Pancreas (tissue), 10 donors: ENCODE results near the gene ASB2. TPM values are rescaled to one million over a fixed set of nuclear protein-coding genes. Genes with fewer than 3 reads are reported as not detected.

Experiments
- ATAC-seq, 4 donors: fragments of 200-7000 bp; cut with Tn5 transposase; one replicate each; pipeline versions ENCODE4 v1.8.0 to v1.9.1; 2020; ENCODE audit warnings: mild to moderate bottlenecking in 4 of 4, moderate library complexity in 4 of 4
- DNase-seq, 6 donors: peaks; one replicate each; pipeline ENCODE4 v3.0.0-alpha.2; 2020
- FAIRE-seq: peaks from 2 replicates; lab custom pipeline; 2012; peaks lifted over from hg19 to GRCh38; lab: Jason Lieb, UNC
- H3K27ac ChIP-seq, 4 donors: fragments of 200-600 bp; sonication (generic); 1 replicate in 3 of 4; 2 replicates in 1 of 4; pipeline versions ENCODE4 v1.5.0 to v1.8.0; 2020
- H3K27me3 ChIP-seq, 4 donors: fragments of 200-600 bp; one replicate each; pipeline ENCODE4 v1.8.0; 2021
- H3K36me3 ChIP-seq, 3 donors: fragments of 200-600 bp; sonication (generic) in 1 of 3; one replicate each; pipeline versions ENCODE4 v1.5.0 to v1.8.0; 2020 to 2021
- H3K4me1 ChIP-seq, 3 donors: fragments of 200-600 bp; one replicate each; pipeline ENCODE4 v1.8.0; 2021
- H3K4me3 ChIP-seq, 4 donors: fragments of 200-600 bp; sonication (generic) in 2 of 4; one replicate each; pipeline versions ENCODE4 v1.5.0 to v1.8.0; 2020 to 2021
- H3K9me3 ChIP-seq, 4 donors: fragments of 200-600 bp; one replicate each; pipeline ENCODE4 v1.8.0; 2021
- WGBS, 2 donors: extraction: QIAGEN DNeasy Blood & Tissue Kit; methylation state at CpG; one replicate each; pipeline ENCODE4 v1.1.7; 2013; 5-methylcytosine and 5-hydroxymethylcytosine counted together
- intact Hi-C, 3 donors: fragments of 100-400 bp; cut with DNase I; formaldehyde crosslinking; loops; one replicate each; pipeline versions ENCODE4 v1.11.1 to v1.14.2; 2022
- polyA plus RNA-seq, 2 donors: library from polyadenylated mRNA; stranded (reverse); fragments of 200-250 nt; gene quantifications; one replicate each; pipeline ENCODE4 v1.2.3, GENCODE V29; 2013
- total RNA-seq, 6 donors: library from RNA; stranded (reverse); fragmentation: NEBNext Ultra II Directional in 4 of 6; extraction: Animal tissue kit (Norgen Biotek cat#: 25700) in 4 of 6; gene quantifications; one replicate each; pipeline versions ENCODE4 v1.2.1 to v1.2.4, GENCODE V29; 2021 to 2023
- TF ChIP-seq, protein P1 (sequence below), 4 donors: fragments of 200-600 bp; sonication (generic) in 3 of 4; IDR thresholded peaks; one replicate each; pipeline versions ENCODE4 v1.5.0 to v1.8.0; 2021; ENCODE audit warnings: antibody characterized with exemption in 4 of 4
- donor health status: healthy with polysubstance abuse.
- donor health status: DM: no; HTN: no; CAD: no; lungs with moderate emphysema.
- donor health status: DM: no; HTN: no; CAD: no.
- donor health status: control.
- donor health status: control.
- donor health status: Bipolar disorder and iron deficiency.
- donor health status: DM: yes; HTN: yes; CAD: no.
- donor health status: DM: no; HTN: no; CAD: no.
- donor health status: DM: no; HTN: no; CAD: no.
- donor health status: DM: yes; HTN: yes; CAD: no.

Gene ASB2
- total and polyA plus RNA-seq, 8 donors = 0.09 to 1.4 (median 0.40) TPM

- 85 to 95% methylated on average over 3 of the region's 3 CpGs for WGBS, 2 donors
- Histone ChIP-seq H3K4me3 (no peak overlapping the region), H3K4me1 (no peaks in the 10 kb centered on the region), H3K27me3 (no peaks in the 10 kb centered on the region), H3K27ac (no peak overlapping the region), H3K9me3 (no peaks in the 10 kb centered on the region), H3K36me3 (no peaks in the 10 kb centered on the region)
- intact Hi-C loops = no loop called here
- ATAC-seq = no peak
- FAIRE-seq = no peak
- TF ChIP-seq, protein P1, sequence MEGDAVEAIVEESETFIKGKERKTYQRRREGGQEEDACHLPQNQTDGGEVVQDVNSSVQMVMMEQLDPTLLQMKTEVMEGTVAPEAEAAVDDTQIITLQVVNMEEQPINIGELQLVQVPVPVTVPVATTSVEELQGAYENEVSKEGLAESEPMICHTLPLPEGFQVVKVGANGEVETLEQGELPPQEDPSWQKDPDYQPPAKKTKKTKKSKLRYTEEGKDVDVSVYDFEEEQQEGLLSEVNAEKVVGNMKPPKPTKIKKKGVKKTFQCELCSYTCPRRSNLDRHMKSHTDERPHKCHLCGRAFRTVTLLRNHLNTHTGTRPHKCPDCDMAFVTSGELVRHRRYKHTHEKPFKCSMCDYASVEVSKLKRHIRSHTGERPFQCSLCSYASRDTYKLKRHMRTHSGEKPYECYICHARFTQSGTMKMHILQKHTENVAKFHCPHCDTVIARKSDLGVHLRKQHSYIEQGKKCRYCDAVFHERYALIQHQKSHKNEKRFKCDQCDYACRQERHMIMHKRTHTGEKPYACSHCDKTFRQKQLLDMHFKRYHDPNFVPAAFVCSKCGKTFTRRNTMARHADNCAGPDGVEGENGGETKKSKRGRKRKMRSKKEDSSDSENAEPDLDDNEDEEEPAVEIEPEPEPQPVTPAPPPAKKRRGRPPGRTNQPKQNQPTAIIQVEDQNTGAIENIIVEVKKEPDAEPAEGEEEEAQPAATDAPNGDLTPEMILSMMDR (IDR thresholded peaks at IDR 0.05) = no peak
- DNase-seq = no peak
Measured at GRCh38 chr14:93964820-93965286, 11.5 kb downstream of the ASB2 start.

GRCh38 chr14:93964281-93964680, 12.1 kb downstream of the ASB2 start:
- H3K27ac ChIP-seq = no peak overlapping the region
- ATAC-seq (no peak), FAIRE-seq (no peak), DNase-seq (no peak)
- H3K9me3 ChIP-seq = no peaks in the 10 kb centered on the region
- 95 to 96% methylated on average over 10 of the region's 10 CpGs for WGBS, 2 donors
- H3K4me1 ChIP-seq = peaks cover 0 to under 1% (median 0%) of the 10 kb centered on the region in 3 donors
- TF ChIP-seq, protein P1 (IDR thresholded peaks at IDR 0.05) = no peak
- intact Hi-C loops = no loop called here
- H3K4me3 ChIP-seq = no peak overlapping the region
- H3K36me3 ChIP-seq = no peaks in the 10 kb centered on the region
- H3K27me3 ChIP-seq = no peaks in the 10 kb centered on the region

GRCh38 chr14:93963692-93964091, 12.7 kb downstream of the ASB2 start:
- Histone ChIP-seq H3K4me3 (no peak overlapping the region), H3K36me3 (no peaks in the 10 kb centered on the region), H3K27ac (no peak overlapping the region), H3K9me3 (no peaks in the 10 kb centered on the region), H3K27me3 (no peaks in the 10 kb centered on the region), H3K4me1 (peaks cover 0 to 5% (median 0%) of the 10 kb centered on the region in 3 donors)
- DNase-seq (no peak), ATAC-seq (no peak), FAIRE-seq (no peak)
- intact Hi-C loops = no loop called here
- 69 to 84% methylated on average over 4 of the region's 4 CpGs for WGBS, 2 donors
- TF ChIP-seq, protein P1 (IDR thresholded peaks at IDR 0.05) = no peak

DNA sequence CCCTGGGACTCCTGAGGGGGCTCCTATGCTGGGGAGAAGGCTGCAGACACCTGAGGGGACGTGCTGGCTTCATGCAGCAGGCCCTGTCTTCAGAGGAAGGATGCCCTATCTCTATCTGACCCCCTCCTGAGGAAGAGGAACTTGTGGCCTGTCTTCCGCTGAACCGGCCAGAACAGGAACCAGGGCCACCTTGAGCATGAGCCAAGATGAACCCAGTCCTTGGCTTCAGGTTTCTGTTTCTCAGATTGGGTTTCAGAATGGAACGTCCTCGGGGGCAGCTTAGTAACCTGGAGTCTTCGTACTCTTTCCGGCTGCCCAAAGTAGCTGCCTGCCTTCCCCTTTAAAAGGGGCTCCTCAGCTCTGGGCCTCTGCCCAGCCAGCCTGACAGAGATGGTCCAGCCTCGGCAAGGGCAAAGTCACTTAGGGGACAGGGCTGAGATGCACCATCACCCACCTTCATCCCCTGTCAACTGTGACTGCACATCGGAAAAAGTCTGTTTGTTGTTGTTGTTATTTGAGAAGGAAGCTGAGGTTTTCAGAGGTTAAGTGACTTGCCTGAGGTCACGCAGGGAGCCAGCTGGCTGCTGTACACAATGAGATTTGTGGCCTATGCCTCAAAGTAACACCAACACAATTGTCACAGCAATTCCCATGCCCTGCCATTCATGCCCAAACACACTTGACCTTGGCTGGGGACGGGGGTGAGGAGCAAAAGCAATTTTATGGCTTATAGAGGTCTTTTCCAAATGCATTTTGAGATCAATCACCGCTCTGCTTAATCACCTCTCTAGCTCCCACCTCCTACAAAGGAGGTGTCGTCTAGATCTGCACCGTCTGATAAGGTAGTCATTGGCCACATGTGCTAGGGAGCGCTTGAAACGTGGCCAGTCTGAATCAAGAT, 13.4 kb downstream of the ASB2 start:
- intact Hi-C loops = no loop called here
- no peaks in the 10 kb centered on the region for H3K27me3 ChIP-seq
- FAIRE-seq (no peak), DNase-seq (no peak), ATAC-seq (peak in 1 of 4 donors; percentile 39)
- H3K27ac ChIP-seq = no peak overlapping the region
- H3K4me3 ChIP-seq = no peak overlapping the region
- no peaks in the 10 kb centered on the region for H3K9me3 ChIP-seq
- peaks cover 0 to 5% (median 0%) of the 10 kb centered on the region in 3 donors for H3K4me1 ChIP-seq
- TF ChIP-seq, protein P1 (IDR thresholded peaks at IDR 0.05) = no peak
- H3K36me3 ChIP-seq = no peaks in the 10 kb centered on the region
- WGBS, 2 donors = 64 to 68% methylated on average over 16 of the region's 16 CpGs

DNA sequence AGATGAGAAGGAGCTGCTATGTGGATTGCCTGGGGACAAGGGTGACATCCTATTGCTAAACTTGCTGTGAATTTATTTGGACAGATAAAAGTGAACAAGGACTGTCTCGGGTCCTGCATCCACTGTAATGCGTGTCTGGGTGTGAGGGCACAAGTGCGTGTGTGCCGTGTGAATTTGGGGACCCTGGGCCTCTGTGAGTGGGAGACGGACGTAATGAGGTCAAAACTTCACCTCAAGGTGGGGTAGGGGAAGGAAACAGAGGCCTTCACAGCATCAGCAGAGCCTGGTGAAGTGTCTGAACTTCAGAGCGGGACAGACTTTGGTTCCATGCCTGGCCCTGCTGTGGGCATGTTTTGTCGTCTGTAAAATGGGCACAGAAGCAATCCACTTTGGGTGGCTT, 14.8 kb downstream of the ASB2 start:
- H3K4me1 ChIP-seq = peaks cover 0 to 5% (median 0%) of the 10 kb centered on the region in 3 donors
- no peak for DNase-seq
- intact Hi-C loops = no loop called here
- WGBS, 2 donors = 90 to 91% methylated on average over 8 of the region's 8 CpGs
- TF ChIP-seq, protein P1 (IDR thresholded peaks at IDR 0.05) = no peak
- no peak for ATAC-seq
- H3K9me3 ChIP-seq = no peaks in the 10 kb centered on the region
- FAIRE-seq = no peak
- no peaks in the 10 kb centered on the region for H3K36me3 ChIP-seq
- H3K4me3 ChIP-seq = no peak overlapping the region
- no peaks in the 10 kb centered on the region for H3K27me3 ChIP-seq
- no peak overlapping the region for H3K27ac ChIP-seq
